RPMI7951 (cell line): ENCODE measurements around the gene NFKBIB. TPM values are rescaled to one million over a fixed set of nuclear protein-coding genes. Genes with fewer than 3 reads are reported as not detected.
"Not testable (repeated sequence)": the region's sequence is repeated elsewhere in the genome, so short reads cannot be mapped to it uniquely, and the experiment has no call there.

Source experiments
- DNase-seq: peaks from one replicate; pipeline ENCODE4 v3.0.0-alpha.2; 2012; ENCODE audit warnings: low read depth
- total RNA-seq: library from RNA; depleted of rRNA; stranded (reverse); fragments of >200 nt; shearing (Covaris generic); gene quantifications from 2 replicates; pipeline ENCODE4 v1.2.3, GENCODE V29; 2014; rRNA removed

Gene NFKBIB
- 21.0 and 25.1 TPM in 2 replicates for total RNA-seq

GRCh38 chr19:38899447-38900201, at the start of gene NFKBIB, which contains the start of gene SIRT2:
NFKBIB (plus strand) TSS chr19:38899969; CDS start chr19:38900033, 64 bp downstream.
SIRT2 (minus strand) TSS chr19:38899618; CDS start chr19:38899521, 97 bp downstream.
- peak; percentile 100 for DNase-seq

- DNase-seq, result no peak
These were observed 49.3 kb upstream of the NFKBIB start for GRCh38 chr19:38850436-38850975.

GRCh38 chr19:38850976-38851621, 48.7 kb upstream of the NFKBIB start:
- no peak for DNase-seq

- DNase-seq, result peak; percentile 92
These were observed 48.0 kb upstream of the NFKBIB start for GRCh38 chr19:38851622-38852230.

GRCh38 chr19:38852231-38853044, 47.3 kb upstream of the NFKBIB start:
- peak; percentile 81 for DNase-seq

GRCh38 chr19:38853214-38853613, 46.6 kb upstream of the NFKBIB start:
- no peak for DNase-seq

GRCh38 chr19:38854961-38855360, 44.8 kb upstream of the NFKBIB start:
- DNase-seq, result not testable (repeated sequence)

- not testable (repeated sequence) for DNase-seq
These were observed 44.0 kb upstream of the NFKBIB start for GRCh38 chr19:38855751-38856150.

GRCh38 chr19:38856813-38857212, 43.0 kb upstream of the NFKBIB start:
- DNase-seq, result no peak

GRCh38 chr19:38859631-38860204, 40.1 kb upstream of the NFKBIB start:
- not testable (repeated sequence) for DNase-seq

- no peak for DNase-seq
These were observed 38.4 kb upstream of the NFKBIB start for GRCh38 chr19:38861368-38861767.

GRCh38 chr19:38862321-38863059, 37.3 kb upstream of the NFKBIB start:
- peak; percentile 66 for DNase-seq

GRCh38 chr19:38867171-38867780, 32.5 kb upstream of the NFKBIB start:
- no peak for DNase-seq

GRCh38 chr19:38868551-38868950, 31.2 kb upstream of the NFKBIB start:
- no peak for DNase-seq

- no peak for DNase-seq
These were observed 30.5 kb upstream of the NFKBIB start for GRCh38 chr19:38869160-38869835.

- DNase-seq, result peak; percentile 77
These were observed 29.7 kb upstream of the NFKBIB start for GRCh38 chr19:38869836-38870607.

- DNase-seq, result no peak
These were observed 29.2 kb upstream of the NFKBIB start for GRCh38 chr19:38870612-38871011.

- not testable (repeated sequence) for DNase-seq
These were observed 26.4 kb upstream of the NFKBIB start for GRCh38 chr19:38873400-38873799.
